ENCODE measurements around the gene STYXL1.

The STYXL1 gene

DNA sequence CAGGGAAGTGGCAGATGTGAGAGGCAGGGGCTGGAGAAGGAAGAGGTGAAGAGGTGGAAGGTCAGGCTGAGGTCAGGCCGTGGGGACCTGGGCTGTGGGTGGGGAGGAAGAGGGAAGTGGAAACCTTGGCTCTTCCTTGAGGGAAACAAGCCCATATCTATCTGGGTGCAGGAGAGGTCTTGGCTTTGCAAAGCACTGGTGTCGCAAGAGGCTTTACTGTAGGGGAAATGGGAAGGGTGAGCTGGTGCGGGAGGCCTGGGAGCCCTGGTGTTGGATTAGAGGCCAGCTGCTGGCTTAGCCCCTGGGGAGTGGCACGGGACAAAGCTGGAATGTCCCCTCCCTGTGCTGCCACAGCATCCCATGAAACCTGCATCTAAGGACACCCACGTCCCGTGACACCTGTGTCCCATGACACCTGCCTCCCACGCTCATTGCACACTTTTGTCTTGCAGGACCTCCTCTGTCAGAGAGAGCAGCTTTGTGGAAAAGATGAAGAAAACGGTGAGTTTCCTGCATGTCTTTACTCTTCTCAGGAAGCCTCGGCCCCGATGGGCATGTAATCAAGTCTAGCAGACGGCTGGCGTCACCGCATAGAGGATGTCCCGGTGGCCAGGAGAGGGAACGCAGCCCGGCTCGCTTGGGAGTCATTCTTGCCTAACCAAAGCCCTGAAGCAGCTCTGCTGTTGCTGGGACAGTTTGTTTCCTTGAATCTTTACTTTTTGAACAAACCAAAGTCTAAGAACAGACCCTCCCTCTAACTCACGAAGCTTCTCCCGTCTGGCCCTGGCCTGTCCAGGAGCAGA lies 75.6 kb downstream of the STYXL1 start:
- DNase-seq: no peak

DNA sequence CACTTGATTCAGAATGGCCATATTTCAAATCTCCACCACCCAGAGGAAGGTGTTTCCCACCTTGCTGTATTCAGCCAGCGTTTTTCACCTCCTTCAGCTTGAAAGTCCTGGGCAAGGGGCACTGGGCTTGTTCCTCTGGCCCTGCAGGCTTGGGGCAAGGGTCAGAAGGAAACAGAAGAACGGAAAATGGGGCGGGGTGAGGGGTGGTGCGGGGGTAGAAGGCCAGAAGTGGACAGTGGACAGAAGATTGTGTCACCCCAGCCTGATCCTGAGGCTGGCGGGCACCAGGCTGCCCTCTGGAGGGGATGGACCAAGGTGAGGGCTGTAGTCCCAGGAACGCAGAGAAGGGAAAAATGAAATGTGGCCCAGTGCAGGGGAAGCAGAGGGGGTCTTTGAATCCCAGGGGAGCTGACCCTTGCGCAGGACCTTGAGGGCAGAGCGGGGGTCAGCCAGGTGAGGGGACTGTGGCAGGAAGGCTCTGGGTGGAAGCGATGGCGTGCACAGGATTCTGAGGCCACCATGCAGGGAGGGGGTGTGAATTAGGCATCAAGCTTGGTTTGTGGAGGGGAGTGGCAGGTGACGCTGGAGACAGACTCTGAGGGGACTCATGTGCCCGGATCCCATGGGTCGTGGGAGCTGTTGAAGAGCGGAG lies 76.4 kb downstream of the STYXL1 start:
- DNase-seq: no peak

DNA sequence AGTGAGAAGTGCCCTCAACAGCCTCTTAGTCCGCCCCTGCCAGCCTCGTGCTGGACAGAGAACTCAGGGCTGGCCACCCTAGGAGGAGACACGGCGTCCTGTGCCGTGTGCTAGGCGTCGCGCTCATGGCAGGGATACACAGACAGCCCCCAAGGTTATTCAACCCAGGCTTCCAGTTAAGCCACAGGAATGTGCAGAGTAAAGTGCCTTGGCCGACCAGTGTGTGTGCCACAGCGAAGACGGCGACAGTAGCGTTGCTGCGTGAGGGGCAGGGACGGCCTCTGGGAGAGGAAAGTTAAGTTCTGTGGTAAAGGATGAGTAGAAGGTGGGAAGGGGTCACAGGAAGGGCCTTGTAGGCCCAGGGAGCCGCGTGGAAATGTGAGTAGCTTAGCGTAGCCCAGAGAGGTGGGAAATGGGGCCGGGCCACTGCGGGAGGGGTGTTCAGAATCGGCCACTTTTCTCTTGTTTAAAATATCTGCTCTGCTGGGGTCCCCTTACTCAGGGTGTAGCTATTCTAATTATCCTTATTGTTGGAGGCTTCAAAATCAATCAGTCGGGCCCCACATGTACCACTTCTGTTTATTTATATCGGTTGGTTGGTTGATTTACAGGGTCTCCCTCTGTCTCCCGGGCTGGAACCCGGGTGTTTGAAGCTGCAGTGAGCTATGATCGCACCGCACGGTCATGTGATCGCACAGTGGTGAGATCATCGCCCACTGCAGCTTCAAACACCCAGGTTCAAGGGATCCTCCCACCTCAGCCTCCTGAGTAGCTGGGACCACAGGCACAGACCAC lies 77.9 kb downstream of the STYXL1 start:
- no peak for DNase-seq

DNA sequence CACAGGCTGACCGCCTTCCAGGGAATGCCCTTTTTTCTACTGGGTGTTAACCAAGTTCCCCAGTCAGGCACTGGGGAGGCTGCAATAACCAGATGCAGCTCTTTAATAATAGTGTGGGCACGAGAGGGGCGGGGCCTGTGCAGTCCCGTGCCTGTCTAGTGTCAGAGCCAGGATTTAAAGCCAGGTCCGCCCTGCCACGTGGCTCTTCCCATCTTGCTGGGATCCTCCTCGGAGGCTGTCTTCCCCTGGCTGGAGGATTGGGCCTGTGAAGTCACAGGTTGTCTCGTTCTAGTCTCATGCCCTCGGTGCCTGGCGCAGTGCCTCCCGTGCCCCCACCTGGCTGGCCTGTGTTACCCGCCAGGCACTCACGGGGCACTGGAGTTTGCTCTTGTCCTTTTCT lies 78.6 kb downstream of the STYXL1 start:
- DNase-seq: no peak

DNA sequence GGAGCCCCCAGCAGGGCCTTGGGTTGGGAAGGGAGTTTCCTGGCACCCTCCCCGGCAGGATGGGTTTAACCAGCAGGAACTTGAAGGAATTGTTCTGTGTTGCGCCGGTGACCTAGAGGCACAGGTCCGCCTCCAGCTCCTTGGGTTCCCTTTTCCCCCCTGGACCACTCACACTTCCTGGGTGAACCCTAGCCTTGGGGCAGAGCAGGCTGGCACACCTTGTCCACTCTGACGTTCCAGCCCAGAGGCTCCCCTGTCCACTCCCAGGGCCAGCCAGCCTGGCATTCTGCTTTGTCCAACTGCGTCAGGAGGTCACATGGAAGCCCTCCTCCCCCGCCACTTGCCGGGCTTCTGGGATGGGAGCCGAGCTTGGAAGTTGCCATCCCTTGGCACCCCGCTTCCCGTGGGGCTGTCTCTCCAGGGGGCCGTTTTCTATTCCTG lies 79.2 kb downstream of the STYXL1 start:
- DNase-seq: no peak

DNA sequence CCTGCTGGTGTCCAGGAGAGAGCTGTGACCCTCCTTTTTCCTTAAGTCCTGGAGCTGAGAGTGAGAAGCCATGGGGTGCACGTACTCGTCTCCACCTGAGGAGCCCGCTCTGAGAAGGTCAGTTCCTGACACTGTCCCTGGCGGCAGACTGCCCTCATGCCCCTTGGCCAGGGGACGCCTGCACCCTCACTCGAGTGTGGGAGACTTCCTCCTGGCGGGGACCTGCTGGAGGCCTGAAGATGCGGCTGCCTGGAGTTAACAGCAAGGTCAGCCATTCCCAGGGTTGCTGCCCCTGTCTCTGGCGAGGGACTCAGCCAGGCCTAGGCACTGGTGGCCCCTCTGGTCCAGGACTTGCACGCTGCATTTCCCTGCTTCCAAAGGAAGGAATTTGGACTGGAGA lies 79.8 kb downstream of the STYXL1 start:
- no peak for DNase-seq

DNA sequence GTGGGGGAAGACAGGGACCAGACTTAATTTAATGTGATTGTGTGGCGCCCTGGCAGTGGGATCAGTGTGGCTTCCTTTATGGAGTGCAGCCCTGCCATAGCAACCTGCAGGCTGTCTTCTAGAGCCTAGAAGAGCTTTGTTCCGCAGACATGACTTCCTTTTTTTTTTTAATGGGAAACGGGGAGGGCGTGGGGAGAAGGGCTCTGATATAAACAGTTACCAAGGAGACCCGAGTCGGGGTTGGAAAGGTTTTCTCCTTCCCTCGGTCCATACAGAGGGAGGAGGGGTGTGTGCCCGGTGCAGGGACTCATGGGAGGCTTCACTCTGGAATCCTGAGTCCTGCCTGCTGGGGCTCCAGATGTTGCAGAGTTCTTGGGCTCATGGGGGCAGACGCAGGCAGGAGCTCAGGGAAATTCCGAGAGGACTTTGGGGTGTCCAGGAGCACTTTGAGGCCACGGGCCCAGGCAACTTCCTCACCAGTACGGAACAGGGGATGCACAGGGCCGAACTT lies 80.3 kb downstream of the STYXL1 start:
- DNase-seq: no peak

DNA sequence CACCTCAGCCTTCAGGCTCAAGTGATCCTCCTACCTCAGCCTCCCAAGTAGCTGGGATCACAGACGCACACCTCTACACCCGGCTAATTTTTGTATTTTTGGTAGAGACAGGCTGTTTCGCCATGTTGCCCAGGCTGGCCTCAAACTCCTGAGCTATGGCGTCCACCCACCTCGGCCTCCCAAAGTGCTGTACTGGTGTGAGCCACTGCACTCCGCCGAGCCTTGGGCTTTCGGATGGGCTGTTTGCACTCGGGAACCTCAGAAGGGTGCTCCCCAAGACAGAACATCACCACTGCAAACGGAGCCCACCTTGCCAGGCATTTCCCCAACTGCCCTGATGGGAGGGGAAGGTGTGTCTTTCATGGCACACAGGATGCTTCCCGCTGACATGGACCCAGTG lies 80.7 kb downstream of the STYXL1 start:
- no peak for DNase-seq

DNA sequence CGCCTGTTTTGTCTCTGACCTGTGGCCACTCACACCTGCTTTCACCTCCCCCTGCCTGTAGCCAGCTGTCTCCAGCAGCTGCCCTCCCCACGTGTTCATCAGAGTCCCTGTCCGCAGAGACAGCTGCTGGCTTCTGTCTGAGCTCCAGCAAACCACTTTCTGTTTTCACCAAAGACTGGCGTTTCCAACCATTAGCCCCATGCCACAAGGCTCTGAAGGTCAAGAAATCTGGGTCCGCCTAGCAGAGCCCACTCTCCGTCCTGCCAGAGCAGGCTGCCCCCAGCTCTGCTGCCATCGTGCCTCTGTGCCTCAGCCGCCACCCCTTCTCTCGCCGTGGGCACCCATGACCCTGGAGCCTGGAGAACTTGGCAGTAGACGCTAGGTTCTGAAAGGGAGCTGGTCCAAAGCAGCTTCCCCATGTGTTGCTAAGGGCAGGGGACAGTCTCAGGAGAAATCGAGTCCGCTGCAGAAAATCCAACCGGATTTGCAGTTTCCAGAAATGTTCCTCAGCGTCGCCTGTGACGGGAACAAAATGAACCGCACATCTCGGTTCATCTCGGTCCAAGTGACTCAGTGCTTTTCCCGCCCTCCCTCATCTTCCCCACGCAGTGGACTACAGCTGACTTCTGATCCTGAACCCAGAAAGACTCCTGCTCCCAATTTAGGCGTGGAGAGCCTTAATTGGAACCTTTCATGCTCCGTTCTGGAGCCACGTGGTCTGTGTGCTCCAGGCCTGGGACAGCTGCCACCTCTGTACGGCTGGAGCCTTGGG lies 81.4 kb downstream of the STYXL1 start:
- no peak for DNase-seq

DNA sequence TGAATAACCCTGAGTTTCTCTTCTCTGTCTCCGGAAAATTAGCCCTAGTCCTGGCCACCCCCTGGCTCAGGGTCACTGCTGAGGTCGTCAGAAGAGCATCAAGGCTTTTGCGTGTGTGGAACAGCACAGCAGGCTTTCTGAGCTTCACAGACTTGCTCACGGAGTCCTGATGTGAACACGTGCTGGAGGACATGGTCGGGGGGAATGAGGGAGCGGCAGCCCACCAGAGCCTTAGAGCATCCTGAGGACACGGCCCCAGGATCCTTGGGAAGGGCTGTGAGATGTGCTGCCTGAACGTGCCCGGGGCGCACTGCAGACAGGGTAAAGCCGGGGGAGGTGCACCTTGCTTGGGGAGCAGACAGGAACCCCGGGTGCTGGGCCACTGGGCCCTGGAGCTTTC lies 82.2 kb downstream of the STYXL1 start:
- DNase-seq: no peak

DNA sequence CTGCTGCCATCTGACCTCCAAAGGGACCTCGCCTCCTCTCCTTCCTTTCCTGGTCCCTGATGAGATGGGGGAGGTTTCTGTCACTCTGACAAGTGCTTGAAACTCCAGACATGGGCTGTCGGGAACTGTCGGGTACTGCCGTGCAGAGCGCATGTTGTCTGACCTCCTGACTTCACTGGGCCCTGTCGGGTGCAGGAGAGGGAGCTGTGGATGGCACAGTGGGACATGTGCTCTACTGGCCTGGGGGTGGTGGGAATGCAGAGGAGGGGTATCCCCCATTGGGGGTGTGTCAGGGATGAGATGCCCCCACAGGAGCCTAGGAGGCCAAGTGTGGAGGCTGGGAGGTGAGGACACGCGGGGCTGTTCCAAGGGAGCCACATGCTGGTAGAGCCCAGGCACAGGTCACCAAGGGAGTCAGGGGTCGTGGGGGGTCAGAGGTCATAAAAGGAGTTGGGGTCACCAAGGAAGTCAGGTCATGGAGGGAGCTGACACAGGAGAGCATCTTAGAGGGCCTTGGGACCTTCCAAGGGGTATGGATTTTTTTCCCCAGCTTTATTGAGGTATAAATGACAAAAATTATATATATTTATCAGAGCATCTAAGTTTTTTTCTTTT lies 84.3 kb downstream of the STYXL1 start:
- no peak for DNase-seq

DNA sequence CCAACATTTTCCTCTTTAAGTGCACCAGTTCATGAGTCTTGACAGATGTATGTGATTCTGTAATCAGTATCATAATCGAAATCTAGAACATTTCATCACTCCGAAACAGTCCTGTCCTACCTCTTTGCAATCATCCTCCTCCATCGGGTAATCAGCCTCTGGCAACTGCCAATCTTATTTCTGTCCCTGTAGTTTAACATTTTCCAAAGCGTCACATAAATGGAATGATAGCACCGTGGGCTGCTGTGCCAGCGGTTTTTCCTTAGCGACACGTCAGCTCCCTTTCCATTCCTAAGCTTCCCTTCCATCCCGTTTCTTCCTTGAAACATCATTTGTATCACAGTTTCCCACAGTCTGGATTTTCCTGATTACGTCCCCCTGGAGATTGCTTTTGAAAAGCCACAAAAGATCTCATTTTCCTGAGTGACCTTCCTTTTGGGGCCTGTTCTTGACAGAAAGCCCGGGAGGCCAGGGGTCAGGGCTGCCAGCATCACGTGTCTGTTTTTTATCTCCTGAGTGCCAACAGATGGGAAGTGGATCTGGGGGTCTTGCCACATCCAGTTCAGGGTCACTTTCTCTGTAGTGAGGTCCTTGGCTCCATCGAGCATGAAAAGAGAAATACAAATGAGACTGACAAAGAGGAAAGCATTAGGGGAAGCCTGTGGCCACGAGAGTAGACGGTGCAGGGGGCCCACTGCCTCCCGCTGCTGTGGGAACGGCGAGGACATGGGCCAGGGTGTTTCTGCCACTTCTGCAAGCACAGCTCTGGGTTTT lies 85.0 kb downstream of the STYXL1 start:
- no peak for DNase-seq

DNA sequence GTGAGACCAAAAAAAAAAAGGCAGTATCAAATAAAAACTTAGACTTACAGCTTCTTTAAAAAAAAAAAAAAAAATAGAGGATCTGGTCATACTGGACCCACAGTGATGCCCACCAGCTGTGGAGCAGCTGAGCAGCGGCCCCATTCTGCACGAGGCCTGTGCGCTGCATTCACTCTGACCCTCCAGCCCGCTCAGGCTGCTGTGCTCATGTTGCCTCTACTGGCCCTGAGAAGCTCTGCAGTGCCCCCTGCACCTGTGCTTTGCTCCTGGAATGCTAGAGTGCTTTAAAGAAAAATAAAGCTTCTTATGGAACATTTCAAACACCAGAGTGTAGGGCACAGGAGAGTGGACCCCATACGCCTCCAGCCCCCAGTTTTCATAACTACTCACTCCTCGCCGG lies 86.6 kb downstream of the STYXL1 start:
- DNase-seq: no peak

DNA sequence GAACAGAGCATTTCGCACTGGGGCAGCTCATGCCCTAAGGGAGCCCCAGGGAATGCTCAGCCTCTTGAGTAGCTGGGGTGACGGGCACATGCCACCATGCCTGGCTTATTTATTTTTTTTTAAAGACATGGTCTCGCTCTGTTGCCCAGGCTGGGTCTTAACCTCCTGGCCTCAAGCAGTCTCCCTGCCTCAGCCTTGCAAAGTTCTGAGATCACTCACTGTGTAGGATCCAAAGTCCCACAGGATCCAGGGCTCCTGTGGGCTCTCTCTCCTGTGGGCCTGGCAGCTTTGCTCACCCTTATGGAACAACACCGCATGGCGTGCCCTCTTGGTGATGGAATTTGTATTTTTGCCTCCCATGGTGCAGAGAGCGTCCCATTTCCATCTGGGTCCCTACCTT lies 87.4 kb downstream of the STYXL1 start:
- DNase-seq: no peak

DNA sequence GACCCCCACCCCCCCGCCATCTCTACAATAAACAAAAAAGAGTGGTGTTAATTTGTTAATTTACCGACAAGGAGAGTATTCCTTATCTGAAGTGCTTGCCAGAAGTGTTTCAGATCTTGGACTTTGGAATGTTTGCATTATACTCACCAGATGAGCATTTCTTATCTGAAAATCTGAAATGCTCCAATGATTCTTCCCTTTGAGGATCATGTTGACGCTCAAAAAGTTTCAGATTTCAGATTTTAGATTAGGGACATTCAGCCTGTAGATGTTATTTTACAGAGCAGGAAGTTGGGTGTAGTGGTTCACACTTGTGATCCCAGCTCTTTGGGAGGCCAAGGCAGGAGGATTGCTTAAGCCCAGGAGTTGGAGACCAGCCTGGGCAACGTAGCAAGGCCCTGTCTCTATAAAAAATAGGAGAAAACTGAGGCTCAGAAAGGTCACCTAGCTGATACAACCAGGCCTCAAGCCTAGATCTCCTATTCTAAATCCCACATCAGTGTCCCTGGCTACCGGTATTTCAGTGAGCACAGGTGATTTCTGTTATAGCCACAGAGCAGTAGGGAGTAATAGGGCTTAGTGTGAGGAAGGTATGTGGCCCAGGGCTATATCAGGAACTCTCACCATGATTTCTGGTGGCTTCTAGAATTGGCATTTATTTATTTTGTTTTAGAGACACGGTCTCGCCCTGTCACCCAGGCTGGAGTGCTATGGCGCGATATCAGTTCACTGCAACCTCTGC lies 88.8 kb downstream of the STYXL1 start:
- no peak for DNase-seq

DNA sequence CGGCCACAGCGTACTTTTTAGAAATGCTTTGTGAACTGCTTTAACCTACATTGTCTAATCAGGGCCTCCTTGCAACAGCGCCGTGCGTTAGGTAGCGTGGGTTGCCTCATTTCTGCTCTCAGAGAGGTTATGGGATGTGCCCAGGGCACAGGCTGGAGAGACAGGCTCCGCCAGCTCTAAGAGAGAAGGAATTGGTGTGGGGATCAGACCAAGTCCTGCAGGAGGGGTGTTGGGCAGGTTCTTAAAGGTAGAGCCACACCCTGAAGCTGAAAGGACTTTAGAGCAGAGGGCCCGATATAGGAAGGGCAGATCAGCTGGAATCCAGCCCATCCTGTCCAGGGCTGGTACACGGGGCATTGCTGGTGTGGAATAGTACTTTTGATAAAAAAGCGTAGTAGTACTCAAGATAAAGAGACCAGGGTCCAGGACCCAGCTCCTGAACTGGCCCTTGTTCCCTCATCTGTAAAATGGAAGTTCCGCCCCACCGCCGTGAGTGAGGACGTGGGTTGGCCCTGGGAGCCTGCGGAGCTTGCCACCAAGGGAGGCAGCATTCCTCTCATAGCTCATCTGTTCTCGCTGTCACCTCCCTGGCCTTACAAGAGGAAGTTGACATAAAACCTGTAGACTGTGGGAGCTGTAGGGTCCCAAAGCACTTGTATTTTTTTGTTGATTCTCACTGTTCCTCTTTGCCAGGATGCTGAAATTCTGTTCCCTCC lies 90.6 kb downstream of the STYXL1 start:
- DNase-seq: no peak

DNA sequence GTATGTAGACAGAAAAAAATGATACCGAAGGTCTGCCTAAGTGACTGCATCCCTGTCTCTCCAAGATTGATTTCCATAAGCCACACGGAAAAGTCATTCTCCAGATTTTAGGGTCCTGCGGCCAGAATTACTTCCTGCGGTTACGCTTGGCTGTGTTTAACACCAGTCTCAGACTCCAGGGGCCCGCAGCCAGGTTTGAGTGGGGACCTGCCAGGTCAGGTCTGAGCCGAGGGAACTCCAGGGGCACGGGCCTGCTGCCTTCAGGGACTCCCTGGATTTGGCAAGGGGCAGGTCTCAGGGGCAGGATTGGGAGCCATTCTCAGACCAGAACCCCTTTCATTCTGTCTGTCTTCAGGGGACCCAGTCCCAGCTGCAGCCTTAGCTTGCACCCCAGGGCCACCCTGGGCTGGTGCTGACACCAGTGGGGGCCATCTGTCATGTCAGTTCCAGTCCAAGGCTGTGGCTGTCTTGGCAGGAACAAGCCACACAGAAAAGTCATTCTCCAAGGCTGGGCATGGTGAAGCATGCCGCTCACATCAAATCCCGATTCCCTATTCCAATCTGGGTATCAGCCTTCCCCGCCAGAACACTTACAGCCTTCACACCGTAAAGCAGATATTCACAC lies 92.4 kb downstream of the STYXL1 start:
- no peak for DNase-seq

DNA sequence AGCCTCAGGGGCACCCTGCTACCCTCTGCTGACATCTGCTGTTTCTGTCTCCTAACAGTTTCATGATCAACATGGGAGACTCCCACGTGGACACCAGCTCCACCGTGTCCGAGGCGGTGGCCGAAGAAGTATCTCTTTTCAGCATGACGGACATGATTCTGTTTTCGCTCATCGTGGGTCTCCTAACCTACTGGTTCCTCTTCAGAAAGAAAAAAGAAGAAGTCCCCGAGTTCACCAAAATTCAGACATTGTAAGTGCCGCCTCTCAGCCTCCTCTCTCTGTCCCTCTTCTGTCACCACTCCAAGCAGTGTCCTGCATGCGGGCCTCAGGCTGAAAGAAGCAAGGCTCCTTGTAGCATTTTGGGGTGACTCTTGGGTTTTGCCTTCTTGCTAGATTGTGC lies 93.9 kb downstream of the STYXL1 start:
- no peak for DNase-seq

DNA sequence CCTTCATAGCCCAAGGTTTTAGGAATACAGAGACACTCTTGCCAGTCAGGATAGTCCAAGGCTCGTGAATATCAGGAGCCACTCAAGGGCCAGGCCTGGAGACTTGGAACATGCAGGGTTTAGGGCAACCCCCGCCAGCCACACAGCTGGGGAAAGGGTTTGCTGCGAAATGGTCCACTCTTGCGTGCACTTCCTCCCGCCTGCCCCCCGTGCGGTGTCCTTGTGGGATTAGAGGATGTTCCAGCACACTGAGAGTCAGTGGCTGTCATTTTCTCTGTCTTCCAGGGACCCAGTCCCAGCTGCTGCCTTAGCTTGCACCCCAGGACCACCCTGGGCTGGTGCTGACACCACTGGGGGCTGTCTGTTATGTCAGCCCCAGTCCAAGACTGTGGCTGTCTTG lies 94.4 kb downstream of the STYXL1 start:
- DNase-seq: no peak

DNA sequence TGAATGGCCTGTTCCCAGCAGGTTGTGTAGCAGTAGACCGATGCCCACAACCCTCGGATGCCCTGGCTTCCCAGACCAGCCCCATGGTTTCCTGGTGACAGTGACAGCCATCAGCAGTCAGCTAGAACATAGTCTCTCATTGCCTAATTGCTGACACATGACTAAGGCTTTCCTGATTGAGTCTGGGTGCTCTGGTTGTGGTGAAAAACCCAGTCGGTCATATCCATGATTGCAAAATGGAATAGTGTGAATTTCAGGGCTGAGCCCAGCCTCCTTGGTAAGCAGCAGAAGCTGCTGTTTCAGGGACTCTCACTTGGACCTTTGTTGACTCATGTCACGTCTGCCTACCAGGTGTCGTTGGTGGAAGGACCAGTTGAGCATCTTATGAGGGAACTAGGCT lies 96.3 kb downstream of the STYXL1 start:
- no peak for DNase-seq
